Smooth muscle cell (in vitro differentiated cells): Measurements from ENCODE around the gene SLC38A2. TPM values are rescaled to one million over a fixed set of nuclear protein-coding genes. Genes with fewer than 3 reads are reported as not detected.

ENCODE experiments used
- DNase-seq: peaks from one replicate; lab custom pipeline; 2025; ENCODE audit not compliant: unreplicated experiment; lab: John Stamatoyannopoulos, UW
- H2AFZ ChIP-seq: fragments of 200-600 bp; sonication (generic); 2 replicates; pipeline ENCODE4 v1.6.0; 2016; ENCODE audit warnings: antibody characterized with exemption, low read depth, mild to moderate bottlenecking
- H3F3A ChIP-seq: fragments of 200-600 bp; sonication (generic); 2 replicates; pipeline ENCODE4 v1.6.0; 2017; ENCODE audit warnings: antibody characterized with exemption, low read depth
- H3K27ac ChIP-seq: fragments of 200-600 bp; sonication (generic); 2 replicates; pipeline ENCODE4 v1.5.1; 2016; ENCODE audit warnings: low read depth, mild to moderate bottlenecking
- H3K27me3 ChIP-seq: fragments of 200-600 bp; sonication (generic); 2 replicates; pipeline ENCODE4 v1.6.1; 2016; ENCODE audit warnings: low read depth, mild to moderate bottlenecking
- H3K36me3 ChIP-seq: fragments of 200-600 bp; sonication (generic); 2 replicates; pipeline ENCODE4 v1.5.1; 2016; ENCODE audit warnings: low read depth
- H3K4me1 ChIP-seq: fragments of 200-600 bp; sonication (generic); 2 replicates; pipeline ENCODE4 v1.5.1; 2016; ENCODE audit warnings: low read depth
- H3K4me2 ChIP-seq: fragments of 200-600 bp; sonication (generic); 2 replicates; pipeline ENCODE4 v1.6.0; 2016; ENCODE audit warnings: mild to moderate bottlenecking
- H3K4me3 ChIP-seq: fragments of 200-600 bp; sonication (generic); 2 replicates; pipeline ENCODE4 v1.5.1; 2016; ENCODE audit warnings: mild to moderate bottlenecking
- H3K79me2 ChIP-seq: fragments of 200-600 bp; sonication (generic); 2 replicates; pipeline ENCODE4 v1.6.0; 2016; ENCODE audit warnings: low read depth, mild to moderate bottlenecking
- H3K9ac ChIP-seq: fragments of 200-600 bp; sonication (generic); 2 replicates; pipeline ENCODE4 v1.6.0; 2016; ENCODE audit warnings: low read depth
- H3K9me3 ChIP-seq: fragments of 200-600 bp; sonication (generic); replicated peaks from 2 replicates; pipeline ENCODE4 v1.5.1; 2016; ENCODE audit warnings: low read depth
- H4K20me1 ChIP-seq: fragments of 200-600 bp; sonication (generic); 2 replicates; pipeline ENCODE4 v1.6.0; 2016; ENCODE audit warnings: low read depth
- CTCF ChIP-seq: fragments of 200-600 bp; sonication (generic); IDR thresholded peaks from 2 replicates; pipeline ENCODE4 v1.5.1; 2017; ENCODE audit warnings: borderline replicate concordance, mild to moderate bottlenecking, antibody characterized with exemption; ENCODE audit not compliant: insufficient read depth, poor library complexity, severe bottlenecking
- WGBS: methylation state at CpG from one replicate; pipeline ENCODE4 v1.1.7; 2016; ENCODE audit warnings: low lambda C conversion rate; 5-methylcytosine and 5-hydroxymethylcytosine counted together
- polyA plus RNA-seq: library from polyadenylated mRNA; unstranded; fragments of >200 nt; fragmentation: Nextera tagmentation; extraction: Ambion mirVana; gene quantifications from 2 replicates; pipeline ENCODE4 v1.2.1, GENCODE V29; 2016
- total RNA-seq: library from RNA; depleted of rRNA; stranded (reverse); fragments of >200 nt; gene quantifications from 2 replicates; pipeline ENCODE4 v1.2.3, GENCODE V29; 2014

SLC38A2 gene
- total and polyA plus RNA-seq, 2 experiments from 2014 or later: 262 to 1,127 TPM

GRCh38 chr12:46356655-46357437 lies 15.7 kb downstream of the SLC38A2 start:
- peaks cover 28% of the 10 kb centered on the region for H3K36me3 ChIP-seq
- DNase-seq: no peak
- no peaks in the 10 kb centered on the region for H3K79me2 ChIP-seq
- H4K20me1 ChIP-seq: peaks cover 49% of the 10 kb centered on the region
- no peaks in the 10 kb centered on the region for H3K9me3 ChIP-seq
- H3K4me2 ChIP-seq: no peak overlapping the region
- H3K4me3 ChIP-seq: no peak overlapping the region
- H3K27me3 ChIP-seq: no peaks in the 10 kb centered on the region
- peak overlapping the region; percentile 98 for H3K27ac ChIP-seq
- no peaks in the 10 kb centered on the region for H3K4me1 ChIP-seq
- no peak overlapping the region for H2AFZ ChIP-seq
- 58% methylated on average over 5 of the region's 5 CpGs for WGBS
- H3F3A ChIP-seq: peaks cover 42% of the 10 kb centered on the region
- H3K9ac ChIP-seq: no peak overlapping the region
- no peak for TF ChIP-seq CTCF

- no peak for DNase-seq
- no peak for TF ChIP-seq CTCF
- Histone ChIP-seq H3K36me3 (peaks cover 8% of the 10 kb centered on the region), H3K4me3 (no peak overlapping the region), H3K4me1 (no peaks in the 10 kb centered on the region), H2AFZ (no peak overlapping the region), H3K79me2 (no peaks in the 10 kb centered on the region), H4K20me1 (peaks cover 28% of the 10 kb centered on the region), H3K27ac (no peak overlapping the region), H3K9ac (no peak overlapping the region), H3F3A (peaks cover 21% of the 10 kb centered on the region), H3K4me2 (no peak overlapping the region), H3K9me3 (no peaks in the 10 kb centered on the region), H3K27me3 (no peaks in the 10 kb centered on the region)
- 63% methylated on average over 1 of the region's 1 CpG for WGBS
These were observed 17.8 kb downstream of the SLC38A2 start for GRCh38 chr12:46354802-46355199.

GRCh38 chr12:46354111-46354801 lies 18.3 kb downstream of the SLC38A2 start:
- no peak for DNase-seq
- WGBS: 87% methylated on average over 5 of the region's 5 CpGs
- Histone ChIP-seq H3K9me3 (no peaks in the 10 kb centered on the region), H3K9ac (no peak overlapping the region), H3K79me2 (no peaks in the 10 kb centered on the region), H3K4me2 (no peak overlapping the region), H4K20me1 (peaks cover 23% of the 10 kb centered on the region), H3K27me3 (no peaks in the 10 kb centered on the region), H3F3A (peaks cover 16% of the 10 kb centered on the region), H2AFZ (no peak overlapping the region), H3K4me3 (no peak overlapping the region), H3K36me3 (peaks cover 4% of the 10 kb centered on the region), H3K27ac (no peak overlapping the region), H3K4me1 (no peaks in the 10 kb centered on the region)
- TF ChIP-seq CTCF: no peak
